ENCODE data around the gene PLAC8. TPM values are rescaled to one million over a fixed set of nuclear protein-coding genes. Genes with fewer than 3 reads are reported as not detected.
"Not testable (repeated sequence)": the region's sequence is repeated elsewhere in the genome, so short reads cannot be mapped to it uniquely, and the experiment has no call there.

Gene PLAC8
- total RNA-seq, 6 experiments from 2014 or later, result 1.8 to 7.4 (median 5.7) TPM

GRCh38 chr4:83089410-83090157 is 24.9 kb downstream of the PLAC8 start:
- no peaks in the 10 kb centered on the region for H3K36me3 Mint-ChIP-seq (ENCODE audit: low read depth)
- H3K27me3 Mint-ChIP-seq (ENCODE audit: insufficient read depth), result no peaks in the 10 kb centered on the region; the same call in 1 of the 2 replicates
- peaks cover 5% of the 10 kb centered on the region; the same call in 1 of the 2 replicates for H3K4me1 Mint-ChIP-seq (ENCODE audit: low read depth)
- H3K4me3 Mint-ChIP-seq, result no peak overlapping the region
- TF ChIP-seq CTCF (IDR thresholded peaks at IDR 0.05), result no peak
- H3K9me3 Mint-ChIP-seq, result no peaks in the 10 kb centered on the region
- no peak overlapping the region for H3K27ac Mint-ChIP-seq
- DNase-seq, result no peak

GRCh38 chr4:83084956-83085355 is 29.6 kb downstream of the PLAC8 start:
- H3K4me1 Mint-ChIP-seq (ENCODE audit: low read depth), result peaks cover 11% of the 10 kb centered on the region; the same call in 1 of the 2 replicates
- H3K27me3 Mint-ChIP-seq (ENCODE audit: insufficient read depth); H3K4me3 Mint-ChIP-seq; DNase-seq; H3K9me3 Mint-ChIP-seq; H3K27ac Mint-ChIP-seq; H3K36me3 Mint-ChIP-seq (ENCODE audit: low read depth): not testable (repeated sequence)

GRCh38 chr4:83083925-83084475 is 30.5 kb downstream of the PLAC8 start:
- Mint-ChIP-seq H3K27ac (no peak overlapping the region), H3K4me1 (ENCODE audit: low read depth) (peaks cover 11% of the 10 kb centered on the region; the same call in 1 of the 2 replicates), H3K27me3 (ENCODE audit: insufficient read depth) (no peaks in the 10 kb centered on the region; the same call in 1 of the 2 replicates), H3K9me3 (no peaks in the 10 kb centered on the region), H3K36me3 (ENCODE audit: low read depth) (no peaks in the 10 kb centered on the region; the same call in 1 of the 2 replicates), H3K4me3 (no peak overlapping the region)
- no peak for DNase-seq
- TF ChIP-seq CTCF (IDR thresholded peaks at IDR 0.05), result no peak

GRCh38 chr4:83082777-83083176 is 31.8 kb downstream of the PLAC8 start:
- Mint-ChIP-seq H3K36me3 (ENCODE audit: low read depth) (peaks cover 6% of the 10 kb centered on the region; the same call in 1 of the 2 replicates), H3K27ac (no peak overlapping the region), H3K9me3 (no peaks in the 10 kb centered on the region), H3K4me3 (no peak overlapping the region), H3K4me1 (ENCODE audit: low read depth) (peaks cover 11% of the 10 kb centered on the region; the same call in 1 of the 2 replicates), H3K27me3 (ENCODE audit: insufficient read depth) (no peaks in the 10 kb centered on the region)
- DNase-seq, result peak; percentile 35
- TF ChIP-seq CTCF (IDR thresholded peaks at IDR 0.05), result no peak

GRCh38 chr4:83080561-83080960 is 34.0 kb downstream of the PLAC8 start:
- Mint-ChIP-seq H3K9me3 (no peaks in the 10 kb centered on the region), H3K4me1 (ENCODE audit: low read depth) (peaks cover 25% of the 10 kb centered on the region), H3K4me3 (no peak overlapping the region), H3K27me3 (ENCODE audit: insufficient read depth) (no peaks in the 10 kb centered on the region), H3K36me3 (ENCODE audit: low read depth) (peaks cover 20% of the 10 kb centered on the region), H3K27ac (no peak overlapping the region)
- TF ChIP-seq CTCF (IDR thresholded peaks at IDR 0.05), result no peak
- no peak for DNase-seq
